ENCODE results near the gene ERBB2.

- TF ChIP-seq CTCF (IDR thresholded peaks at IDR 0.05) (no peak), POLR2A (IDR thresholded peaks at IDR 0.05) (no peak)
Observed at GRCh38 chr17:39727556-39727955, 27.7 kb downstream of the ERBB2 start.

Data from Peyer's patch (tissue), 4 donors.